HFF-Myc (cell line): ENCODE measurements around the gene EYS.
A peak's percentile ranks its signal among the peaks of the same experiment; 100 is the strongest.
"Not testable (repeated sequence)": the region's sequence is repeated elsewhere in the genome, so short reads cannot be mapped to it uniquely, and the experiment has no call there.

Experiments
- DNase-seq: peaks from one replicate; pipeline ENCODE4 v3.0.0-alpha.2; 2011; ENCODE audit warnings: low read depth; ENCODE audit errors: extremely low read depth
- H3K4me3 ChIP-seq: replicated peaks from 2 replicates; pipeline ENCODE4 v1.5.1; 2011; ENCODE audit warnings: low read depth, mild to moderate bottlenecking, control low read depth, low read length
- TF ChIP-seq, protein P1 (sequence below): IDR thresholded peaks from 2 replicates; pipeline ENCODE4 v1.5.1; 2012; ENCODE audit warnings: mild to moderate bottlenecking, low read depth, low read length, control low read depth; ENCODE audit errors: missing control alignments

The EYS gene

DNA sequence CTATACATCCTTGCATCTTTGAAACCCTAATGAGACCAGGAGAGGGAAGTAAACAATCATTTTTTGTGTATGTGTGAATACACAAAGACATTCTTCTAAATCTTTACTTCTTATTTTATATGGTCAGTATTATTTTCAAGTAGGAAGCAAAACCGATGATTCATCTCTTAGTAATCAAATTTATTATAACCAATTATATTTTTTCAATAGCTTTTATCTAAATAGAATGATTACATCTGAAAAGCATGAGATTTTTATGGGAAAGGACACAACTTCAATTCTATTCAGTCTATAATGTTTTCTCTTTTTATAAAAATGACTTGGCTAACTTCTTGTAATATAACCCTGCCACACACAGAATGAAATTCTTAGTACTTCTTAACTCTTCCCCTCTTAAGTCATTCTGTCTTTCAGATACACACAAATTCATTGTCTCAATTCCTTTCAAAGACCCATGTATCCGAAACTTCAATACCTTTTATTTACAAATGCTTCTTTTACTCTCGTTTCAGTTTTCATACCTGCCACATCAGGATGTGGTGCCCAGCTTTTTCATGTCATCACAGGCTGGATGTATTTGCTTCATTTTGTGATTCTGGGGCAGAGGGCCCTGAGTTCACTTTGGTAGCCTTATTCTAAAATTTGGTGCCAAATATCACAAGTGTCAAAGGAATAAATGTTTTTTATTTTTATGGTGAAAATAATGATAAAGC lies 1844.4 kb downstream of the EYS start:
- no peak overlapping the region for H3K4me3 ChIP-seq
- TF ChIP-seq, protein P1, sequence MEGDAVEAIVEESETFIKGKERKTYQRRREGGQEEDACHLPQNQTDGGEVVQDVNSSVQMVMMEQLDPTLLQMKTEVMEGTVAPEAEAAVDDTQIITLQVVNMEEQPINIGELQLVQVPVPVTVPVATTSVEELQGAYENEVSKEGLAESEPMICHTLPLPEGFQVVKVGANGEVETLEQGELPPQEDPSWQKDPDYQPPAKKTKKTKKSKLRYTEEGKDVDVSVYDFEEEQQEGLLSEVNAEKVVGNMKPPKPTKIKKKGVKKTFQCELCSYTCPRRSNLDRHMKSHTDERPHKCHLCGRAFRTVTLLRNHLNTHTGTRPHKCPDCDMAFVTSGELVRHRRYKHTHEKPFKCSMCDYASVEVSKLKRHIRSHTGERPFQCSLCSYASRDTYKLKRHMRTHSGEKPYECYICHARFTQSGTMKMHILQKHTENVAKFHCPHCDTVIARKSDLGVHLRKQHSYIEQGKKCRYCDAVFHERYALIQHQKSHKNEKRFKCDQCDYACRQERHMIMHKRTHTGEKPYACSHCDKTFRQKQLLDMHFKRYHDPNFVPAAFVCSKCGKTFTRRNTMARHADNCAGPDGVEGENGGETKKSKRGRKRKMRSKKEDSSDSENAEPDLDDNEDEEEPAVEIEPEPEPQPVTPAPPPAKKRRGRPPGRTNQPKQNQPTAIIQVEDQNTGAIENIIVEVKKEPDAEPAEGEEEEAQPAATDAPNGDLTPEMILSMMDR = no peak
- no peak for DNase-seq

DNA sequence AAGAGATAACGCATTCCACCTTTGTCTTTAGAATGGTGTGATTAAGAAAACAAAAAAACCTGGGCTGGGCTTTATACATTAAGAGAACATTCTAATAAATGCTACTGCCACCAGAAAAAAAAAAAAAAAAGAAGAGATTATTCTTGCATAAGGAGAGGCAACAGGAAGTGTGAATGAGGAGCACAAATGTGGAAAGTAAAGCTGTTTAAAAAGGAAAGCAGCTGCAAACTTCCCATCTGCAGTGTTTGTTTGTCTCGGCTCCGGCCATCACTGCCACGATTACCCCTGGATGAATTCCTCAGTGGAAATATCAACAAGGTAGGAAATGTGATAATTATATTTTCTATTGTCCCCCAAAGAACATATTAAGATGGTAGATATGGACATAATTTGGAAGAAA lies 1847.5 kb downstream of the EYS start:
- no peak for DNase-seq
- H3K4me3 ChIP-seq = no peak overlapping the region
- TF ChIP-seq, protein P1 = no peak

DNA sequence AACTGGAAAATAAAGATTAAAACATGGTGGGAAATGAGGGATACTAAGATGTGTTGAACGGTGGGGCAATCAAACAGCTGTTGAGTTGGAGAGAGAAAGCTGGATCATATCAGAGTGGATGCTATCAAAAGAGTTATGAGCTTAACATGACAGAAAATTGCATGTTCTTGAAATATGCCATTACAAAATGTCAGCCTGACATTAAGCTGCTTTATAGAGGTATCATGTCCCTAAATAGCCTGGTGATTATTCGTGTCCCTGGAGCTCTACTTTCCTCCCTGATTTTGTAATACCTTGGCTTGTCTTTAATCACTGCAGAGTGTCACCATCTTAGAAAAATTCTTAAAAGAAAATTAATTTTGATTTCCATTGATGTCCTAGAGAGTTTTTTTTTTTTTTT lies 1848.3 kb downstream of the EYS start:
- TF ChIP-seq, protein P1 = no peak
- H3K4me3 ChIP-seq = no peak overlapping the region
- no peak for DNase-seq

DNA sequence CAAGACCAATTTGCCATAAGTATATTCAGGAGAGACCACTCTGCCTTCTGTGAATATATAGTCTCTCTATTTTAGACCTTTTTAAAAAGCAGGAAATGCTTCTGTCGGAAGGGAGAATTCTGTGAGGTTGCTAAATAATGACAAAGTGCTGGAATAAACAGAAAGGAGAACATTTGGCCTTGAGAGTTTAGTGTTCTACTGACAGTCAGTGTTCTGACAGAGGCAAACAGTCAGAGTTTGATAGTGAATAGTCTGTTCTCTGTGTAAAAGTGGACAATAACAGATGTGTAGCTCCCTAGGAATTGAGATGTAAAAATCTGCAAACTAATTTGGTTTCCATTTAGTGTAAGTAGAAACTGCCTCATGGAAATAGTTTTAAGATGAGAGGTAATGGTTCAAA lies 1850.8 kb downstream of the EYS start:
- H3K4me3 ChIP-seq = no peak overlapping the region
- TF ChIP-seq, protein P1 = no peak
- no peak for DNase-seq

DNA sequence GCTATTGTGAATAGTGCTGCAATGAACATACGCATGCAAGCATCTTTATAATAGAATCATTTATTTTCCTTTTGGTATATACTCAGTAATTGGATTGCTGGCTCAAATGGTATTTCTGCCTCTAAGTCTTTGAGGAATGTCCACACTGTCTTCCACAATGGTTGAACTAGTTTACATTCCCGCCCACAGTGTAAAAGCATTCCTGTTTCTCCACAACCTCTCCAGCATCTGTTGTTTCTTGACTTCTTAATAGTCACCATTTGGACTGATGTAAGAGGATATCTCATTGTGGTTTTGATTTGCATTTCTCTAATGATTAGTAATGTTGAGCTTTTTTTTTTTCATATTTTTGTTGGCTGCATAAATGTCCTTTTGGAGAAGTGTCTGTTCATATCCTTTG lies 1862.7 kb downstream of the EYS start:
- TF ChIP-seq, protein P1 = no peak
- H3K4me3 ChIP-seq = no peak overlapping the region
- peak; percentile 31 for DNase-seq

DNA sequence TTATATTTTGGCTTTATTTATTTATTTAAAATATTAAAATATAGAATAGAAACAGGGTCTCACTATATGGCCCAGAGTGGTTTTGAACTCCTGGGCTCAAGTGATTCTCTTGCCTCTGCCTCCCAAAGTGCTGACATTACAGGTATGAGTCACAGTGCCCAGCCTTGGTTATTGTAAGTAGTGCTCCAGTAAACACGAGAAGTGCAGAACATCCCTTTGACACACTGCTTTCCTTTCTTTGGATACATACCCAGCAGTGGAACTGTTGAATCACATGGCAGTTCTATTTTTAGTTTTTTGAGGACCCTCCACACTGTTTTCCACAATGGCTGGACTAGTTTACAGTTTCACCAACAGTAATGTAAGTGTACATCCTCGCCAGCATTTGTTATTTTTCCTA lies 1867.5 kb downstream of the EYS start:
- H3K4me3 ChIP-seq = no peak overlapping the region
- TF ChIP-seq, protein P1 = no peak
- peak; percentile 9 for DNase-seq

DNA sequence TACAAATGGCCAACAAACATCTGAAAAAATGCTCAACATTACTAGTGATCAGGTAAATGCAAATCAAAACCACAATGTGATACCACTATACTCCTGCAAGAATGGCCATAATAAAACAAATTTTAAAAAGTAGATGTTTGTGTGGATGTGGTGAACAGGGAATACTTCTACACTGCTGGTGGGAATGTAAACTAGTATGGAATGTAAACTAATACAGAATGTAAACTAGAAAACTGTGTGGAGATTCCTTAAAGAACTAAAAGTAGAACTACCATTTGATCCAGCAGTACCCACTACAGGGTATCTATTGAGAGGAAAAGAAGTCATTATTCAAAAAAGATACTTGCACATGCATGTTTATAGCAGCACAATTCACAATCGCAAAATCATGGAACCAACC lies 1878.3 kb downstream of the EYS start:
- DNase-seq, H3K4me3 ChIP-seq: not testable (repeated sequence)
